Endothelial cell of umbilical vein (primary cell): ENCODE data around the gene HOXA13. TPM values are rescaled to one million over a fixed set of nuclear protein-coding genes. Genes with fewer than 3 reads are reported as not detected.
A peak's percentile ranks its signal among the peaks of the same experiment; 100 is the strongest.

ENCODE experiments used
- BruUV-seq: library from RNA; stranded (reverse); fragments of 400-500 nt; replicated peaks from 2 replicates; lab custom pipeline; 2021; lab: Mats Ljungman, UMichigan
- CTCF ChIA-PET: fragments of 300-600, 350-600 bp; sonication (Branson Sonifier 250); formaldehyde crosslinking; loops from one replicate; lab custom pipeline; 2021; ENCODE audit warnings: antibody characterized with exemption, inconsistent platforms; lab: Charles Lee
- POLR2A ChIA-PET: fragments of 300-600, 350-600 bp; sonication (Branson Sonifier 250); formaldehyde crosslinking; loops from one replicate; lab custom pipeline; 2021; ENCODE audit warnings: antibody characterized with exemption, inconsistent platforms; lab: Charles Lee
- DNase-seq: peaks from one replicate; pipeline ENCODE4 v3.0.0-alpha.2; 2011; ENCODE audit warnings: low read depth, low spot score
- FAIRE-seq: peaks from 2 replicates; lab custom pipeline; 2011; peaks lifted over from hg19 to GRCh38; lab: Jason Lieb, UNC
- H2AFZ ChIP-seq: 2 replicates; pipeline ENCODE4 v1.6.0; 2012; ENCODE audit warnings: low read depth, low read length, control low read depth, inconsistent platforms
- H3K27ac ChIP-seq: 2 replicates; pipeline ENCODE4 v1.5.1; 2011; ENCODE audit warnings: low read depth, mild to moderate bottlenecking, control low read depth, low read length, moderate library complexity; ENCODE audit not compliant: insufficient read depth
- H3K27me3 ChIP-seq, 2 experiments: 2 replicates each; pipeline versions ENCODE4 v1.6.0 to v1.6.1; 2011; ENCODE audit warnings: low read length in 2 of 2, mixed read lengths in 1 of 2; ENCODE audit not compliant: control insufficient read depth in 2 of 2, insufficient read depth in 2 of 2
- H3K36me3 ChIP-seq, 2 experiments: 2 replicates in 1 of 2; 3 replicates in 1 of 2; pipeline ENCODE4 v1.5.1; 2011; ENCODE audit warnings: low read length in 2 of 2, mild to moderate bottlenecking in 1 of 2, moderate library complexity in 1 of 2; ENCODE audit not compliant: control insufficient read depth in 2 of 2, insufficient read depth in 2 of 2; ENCODE audit errors: extremely low read depth in 1 of 2
- H3K4me1 ChIP-seq: 3 replicates; pipeline ENCODE4 v1.5.1; 2011; ENCODE audit warnings: mild to moderate bottlenecking, low read length; ENCODE audit not compliant: control insufficient read depth, insufficient read depth; ENCODE audit errors: extremely low read depth
- H3K4me2 ChIP-seq: 2 replicates; pipeline ENCODE4 v1.6.1; 2011; ENCODE audit warnings: low read length, control low read depth, mixed read lengths; ENCODE audit not compliant: insufficient read depth
- H3K4me3 ChIP-seq, 3 experiments: fragments of 200-600 bp in 1 of 3; sonication (generic), shearing (Covaris generic) in 1 of 3; replicated peaks in 1 of 3; 2 replicates each; pipeline ENCODE4 v1.5.1; 2011 to 2016; ENCODE audit warnings: control low read depth in 3 of 3, low read length in 3 of 3, mild to moderate bottlenecking in 2 of 3, inconsistent platforms in 1 of 3, low read depth in 1 of 3, moderate library complexity in 1 of 3; ENCODE audit not compliant: insufficient read depth in 1 of 3
- H3K79me2 ChIP-seq: 2 replicates; pipeline ENCODE4 v1.6.0; 2012; ENCODE audit warnings: low read length, inconsistent platforms; ENCODE audit not compliant: control insufficient read depth, insufficient read depth
- H3K9ac ChIP-seq: replicated peaks from 2 replicates; pipeline ENCODE3; 2011; ENCODE audit warnings: low read length, control low read depth; ENCODE audit not compliant: insufficient read depth; ENCODE audit errors: extremely low read depth
- H3K9me1 ChIP-seq: replicated peaks from 3 replicates; pipeline ENCODE4 v1.6.0; 2011; ENCODE audit warnings: mild to moderate bottlenecking, low read length; ENCODE audit not compliant: control insufficient read depth, insufficient read depth; ENCODE audit errors: extremely low read depth
- H3K9me3 ChIP-seq: replicated peaks from 2 replicates; pipeline ENCODE4 v1.5.1; 2012; ENCODE audit warnings: low read length, inconsistent platforms; ENCODE audit not compliant: control insufficient read depth, insufficient read depth
- H4K20me1 ChIP-seq: replicated peaks from 2 replicates; pipeline ENCODE3; 2011; ENCODE audit warnings: mild to moderate bottlenecking, low read length; ENCODE audit not compliant: control insufficient read depth, insufficient read depth; ENCODE audit errors: extremely low read depth
- CTCF ChIP-seq, 2 donors: IDR thresholded peaks; 1 replicate in 1 of 2; 2 replicates in 1 of 2; pipeline ENCODE4 v1.5.1; 2011; ENCODE audit warnings: low read length in 2 of 2, mild to moderate bottlenecking in 2 of 2, moderate library complexity in 2 of 2, control low read depth in 1 of 2, inconsistent platforms in 1 of 2, low read depth in 1 of 2; ENCODE audit not compliant: insufficient read depth in 1 of 2; ENCODE audit errors: extremely low read depth in 1 of 2
- EZH2 ChIP-seq: IDR thresholded peaks from 2 replicates; pipeline ENCODE4 v1.6.1; 2012; ENCODE audit warnings: borderline replicate concordance, low read depth, mild to moderate bottlenecking, moderate library complexity, low read length, inconsistent platforms; ENCODE audit not compliant: severe bottlenecking
- FOS ChIP-seq: IDR thresholded peaks from 2 replicates; pipeline ENCODE4 v1.6.1; 2011; ENCODE audit warnings: mild to moderate bottlenecking, low read length, moderate library complexity, borderline replicate concordance; ENCODE audit not compliant: insufficient read depth
- GATA2 ChIP-seq: IDR thresholded peaks from 2 replicates; pipeline ENCODE4 v1.7.0; 2011; ENCODE audit warnings: low read depth, mild to moderate bottlenecking, moderate library complexity, mixed read lengths, low read length; ENCODE audit not compliant: insufficient read length, insufficient read depth
- JUN ChIP-seq: IDR thresholded peaks from 2 replicates; pipeline ENCODE4 v1.6.1; 2011; ENCODE audit warnings: borderline replicate concordance, low read depth; ENCODE audit not compliant: insufficient read length, insufficient read depth
- MAX ChIP-seq: IDR thresholded peaks from 2 replicates; pipeline ENCODE4 v1.6.1; 2011; ENCODE audit not compliant: insufficient read depth, insufficient read length
- MYC ChIP-seq: IDR thresholded peaks from one replicate; pipeline ENCODE4 v1.6.1; 2011; ENCODE audit warnings: mild to moderate bottlenecking, low read depth, low read length
- POLR2A ChIP-seq: IDR thresholded peaks from 2 replicates; pipeline ENCODE4 v1.6.1; 2012; ENCODE audit warnings: low read depth, mild to moderate bottlenecking, control low read depth, low read length
- POLR2AphosphoS5 ChIP-seq: IDR thresholded peaks from 2 replicates; pipeline ENCODE4 v1.6.1; 2012; ENCODE audit warnings: low read depth, mild to moderate bottlenecking, control low read depth, low read length, moderate library complexity; ENCODE audit not compliant: insufficient read depth
- dilution Hi-C: fragments of 300-500 bp; cut with MboI; formaldehyde crosslinking; loops from one replicate; pipeline ENCODE4 v1.15.0; 2019; ENCODE audit warnings: low sequenced_read_pairs; ENCODE audit not compliant: extremely low pct_ligation_motif_present
- intact Hi-C: fragments of 100-400 bp; cut with micrococcal nuclease; formaldehyde crosslinking; loops from one replicate; pipeline ENCODE4 v1.10.0; 2022
- polyA plus RNA-seq, 4 experiments: library from polyadenylated mRNA; depleted of rRNA in 3 of 4; stranded (reverse) in 3 of 4; unstranded in 1 of 4; fragments of >200 nt; gene quantifications; 2 replicates each; pipeline versions ENCODE4 v1.2.1 to v1.2.3, GENCODE V29; 2011 to 2012; ENCODE audit warnings: missing spikeins in 1 of 4
- total RNA-seq: library from RNA; stranded (reverse); gene quantifications from 2 replicates; pipeline ENCODE4 v1.2.3, GENCODE V29; 2021

Gene HOXA13
- total and polyA plus RNA-seq, 2 donors (not counting 3 experiments of a cell fraction or from before 2014, with no cell fraction given), result 0.22 TPM; not detected in 1

- dilution Hi-C loops, result loop anchor here (10.0 to 25.0 kb wide), 3 partner anchors 307 to 975 kb away; no protein-coding TSS in a partner anchor
- no peaks in the 10 kb centered on the region for H4K20me1 ChIP-seq
- no peaks in the 10 kb centered on the region for H3K9me3 ChIP-seq
- DNase-seq (no peak), FAIRE-seq (no peak)
- H3K27ac ChIP-seq, result peak overlapping the region; percentile 57
- TF ChIP-seq JUN (no peak), POLR2A (peak; percentile 38)
- no peaks in the 10 kb centered on the region for H3K9me1 ChIP-seq
- peaks cover 77% of the 10 kb centered on the region for H3K79me2 ChIP-seq
- ChIA-PET POLR2A (interaction anchor here (0.7 to 2.4 kb wide), 8 partner anchors 9 to 1878 kb away, joined by 3 to 15 read pairs (median 4); partner anchors contain the start of genes HOXA11 and HOXA3), CTCF (interaction anchor here (1.0 to 4.6 kb wide), 34 partner anchors 9 to 1300 kb away, joined by 3 to 145 read pairs (median 8); partner anchors contain the start of genes HOXA10, HOXA11, HOXA3 and HOXA4)
- peaks cover 3 to 7% of the 10 kb centered on the region in 2 experiments for H3K36me3 ChIP-seq
- no peak overlapping the region for H2AFZ ChIP-seq
- H3K4me3 ChIP-seq, result peak overlapping the region; percentile 63 to 98 (median 88)
- no TSS peak for BruUV-seq
- peaks cover 53% of the 10 kb centered on the region for H3K4me1 ChIP-seq
- intact Hi-C loops, result loop anchor here (1.0 to 5.0 kb wide), 11 partner anchors 19 to 1770 kb away; partner anchors contain the start of gene HOXA5
- no peaks in the 10 kb centered on the region for H3K27me3 ChIP-seq
- peak overlapping the region; percentile 91 for H3K4me2 ChIP-seq
- H3K9ac ChIP-seq, result peak overlapping the region; percentile 85
Observed at GRCh38 chr7:27161721-27162560, 38.0 kb downstream of the HOXA13 start.

GRCh38 chr7:27161214-27161720 lies 38.6 kb downstream of the HOXA13 start:
- DNase-seq (no peak), FAIRE-seq (no peak)
- Histone ChIP-seq H3K4me1 (peaks cover 48% of the 10 kb centered on the region), H3K9me3 (no peaks in the 10 kb centered on the region), H3K4me2 (peak overlapping the region; percentile 60), H3K9me1 (no peaks in the 10 kb centered on the region), H4K20me1 (no peaks in the 10 kb centered on the region), H2AFZ (no peak overlapping the region), H3K79me2 (peaks cover 76% of the 10 kb centered on the region), H3K27me3 (no peaks in the 10 kb centered on the region), H3K4me3 (peak overlapping the region in 2 of 3 experiments; percentile 31 to 63), H3K27ac (no peak overlapping the region), H3K9ac (no peak overlapping the region), H3K36me3 (peaks cover 3 to 7% of the 10 kb centered on the region in 2 experiments)
- POLR2A ChIA-PET, result interaction anchor here (0.7 to 2.4 kb wide), 11 partner anchors 9 to 1879 kb away, joined by 3 to 15 read pairs (median 3); partner anchors contain the start of genes HOXA11 and HOXA3
- intact Hi-C loops, result loop anchor here (1.0 to 5.0 kb wide), 11 partner anchors 18 to 1769 kb away; partner anchors contain the start of gene HOXA5
- CTCF ChIA-PET, result interaction anchor here (0.6 to 4.6 kb wide), 43 partner anchors 9 to 1310 kb away, joined by 3 to 145 read pairs (median 6); partner anchors contain the start of genes HOXA10, HOXA11, HOXA3 and HOXA4
- dilution Hi-C loops, result loop anchor here (10.0 to 25.0 kb wide), 3 partner anchors 306 to 974 kb away; no protein-coding TSS in a partner anchor
- TF ChIP-seq GATA2, result no peak
- no peak for TF ChIP-seq POLR2A
- TF ChIP-seq POLR2AphosphoS5, result no peak
- TF ChIP-seq JUN, result no peak
- TF ChIP-seq MYC, result no peak
- TF ChIP-seq FOS, result no peak
- TF ChIP-seq CTCF (IDR thresholded peaks at IDR 0.05; ENCODE audit: extremely low read depth in 1 of 2, insufficient read depth in 1 of 2, low read depth in 1 of 2, low read length in 2 of 2), result no peak
- no peak for TF ChIP-seq EZH2
- TF ChIP-seq MAX, result no peak
- BruUV-seq, result no TSS peak
